ENCODE data around the gene ESR1.

DNA sequence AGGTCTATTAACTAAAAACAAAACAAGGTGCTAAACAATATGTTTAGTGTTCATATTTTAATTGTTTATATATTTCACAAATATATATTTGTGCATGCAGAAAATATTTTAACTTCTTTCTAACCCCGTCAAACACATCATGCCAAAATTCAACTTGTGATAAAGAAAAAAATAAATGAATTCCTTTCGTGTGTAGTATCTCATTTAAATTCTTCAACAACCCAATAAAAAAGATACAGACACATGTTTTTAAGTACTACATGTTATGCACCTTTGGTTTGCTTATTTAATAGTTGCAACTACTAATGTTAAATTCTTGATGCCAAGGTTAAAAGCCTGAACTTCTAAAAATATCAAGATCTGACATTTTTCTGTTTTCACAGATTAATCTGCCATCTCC lies 252.4 kb downstream of the ESR1 start:
- no peak for TF ChIP-seq EZH2phosphoT487 (IDR thresholded peaks at IDR 0.05)
- TF ChIP-seq, protein P1, sequence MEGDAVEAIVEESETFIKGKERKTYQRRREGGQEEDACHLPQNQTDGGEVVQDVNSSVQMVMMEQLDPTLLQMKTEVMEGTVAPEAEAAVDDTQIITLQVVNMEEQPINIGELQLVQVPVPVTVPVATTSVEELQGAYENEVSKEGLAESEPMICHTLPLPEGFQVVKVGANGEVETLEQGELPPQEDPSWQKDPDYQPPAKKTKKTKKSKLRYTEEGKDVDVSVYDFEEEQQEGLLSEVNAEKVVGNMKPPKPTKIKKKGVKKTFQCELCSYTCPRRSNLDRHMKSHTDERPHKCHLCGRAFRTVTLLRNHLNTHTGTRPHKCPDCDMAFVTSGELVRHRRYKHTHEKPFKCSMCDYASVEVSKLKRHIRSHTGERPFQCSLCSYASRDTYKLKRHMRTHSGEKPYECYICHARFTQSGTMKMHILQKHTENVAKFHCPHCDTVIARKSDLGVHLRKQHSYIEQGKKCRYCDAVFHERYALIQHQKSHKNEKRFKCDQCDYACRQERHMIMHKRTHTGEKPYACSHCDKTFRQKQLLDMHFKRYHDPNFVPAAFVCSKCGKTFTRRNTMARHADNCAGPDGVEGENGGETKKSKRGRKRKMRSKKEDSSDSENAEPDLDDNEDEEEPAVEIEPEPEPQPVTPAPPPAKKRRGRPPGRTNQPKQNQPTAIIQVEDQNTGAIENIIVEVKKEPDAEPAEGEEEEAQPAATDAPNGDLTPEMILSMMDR (IDR thresholded peaks at IDR 0.05): no peak
